GM12892 (cell line): Measurements from ENCODE around the gene KIAA1328.

ENCODE experiments used
- POLR2A ChIP-seq: IDR thresholded peaks from 2 replicates; pipeline ENCODE4 v1.6.1; 2011; ENCODE audit warnings: low read depth, low read length, control low read depth
- POLR2AphosphoS5 ChIP-seq: IDR thresholded peaks from 2 replicates; pipeline ENCODE4 v1.6.1; 2011; ENCODE audit warnings: low read depth, low read length, control low read depth

DNA sequence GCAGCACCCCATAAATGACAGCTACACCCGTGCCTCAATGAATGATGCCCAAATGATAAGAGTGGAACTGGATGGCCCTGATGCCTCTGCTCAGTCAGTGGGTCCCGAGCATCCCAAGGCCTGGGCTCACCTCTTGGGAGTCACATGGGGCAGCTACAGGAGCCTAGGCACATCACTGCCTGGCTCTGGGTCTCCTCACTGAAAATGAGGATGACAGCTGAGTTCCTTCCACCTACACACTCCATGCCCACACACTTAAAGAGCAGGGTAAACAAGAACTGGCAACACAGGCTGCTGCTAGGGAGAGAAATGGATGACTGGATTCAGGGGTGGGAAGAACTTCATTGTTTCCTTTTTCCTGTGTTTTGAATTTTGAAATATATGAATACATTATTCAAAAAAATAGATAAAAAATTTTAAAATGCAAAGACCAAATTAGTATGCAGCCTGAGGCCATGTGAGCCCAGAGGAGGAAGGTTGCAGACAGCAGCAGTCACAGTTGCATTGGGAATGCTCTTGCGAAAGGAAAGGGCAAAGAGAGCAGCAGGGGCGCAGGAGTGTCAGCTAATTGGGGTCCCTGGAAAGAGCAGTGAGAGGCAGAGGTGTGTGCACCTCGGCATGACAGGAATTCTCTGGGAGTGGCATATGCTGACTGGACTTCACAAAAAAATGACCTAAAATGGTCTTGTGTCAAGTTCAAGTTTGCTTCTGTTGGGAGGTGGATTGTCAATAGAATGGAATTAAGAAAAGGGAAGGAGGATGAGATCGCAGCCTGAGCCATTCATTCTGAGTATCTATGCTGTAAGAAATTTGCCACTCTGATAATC is 409.6 kb downstream of the KIAA1328 start:
- TF ChIP-seq POLR2AphosphoS5 = no peak
- TF ChIP-seq POLR2A = no peak
